H1 (cell line): ENCODE measurements around the gene MAN1C1. TPM values are rescaled to one million over a fixed set of nuclear protein-coding genes. Genes with fewer than 3 reads are reported as not detected.
A peak's percentile ranks its signal among the peaks of the same experiment; 100 is the strongest.

Source experiments
- CTCF ChIA-PET: fragments of 300-600 bp; sonication (Branson Sonifier 250); formaldehyde crosslinking; loops from one replicate; lab custom pipeline; 2021; ENCODE audit not compliant: partially characterized antibody; lab: Charles Lee
- POLR2A ChIA-PET: fragments of 300-600 bp; sonication (Branson Sonifier 250); formaldehyde crosslinking; loops from one replicate; lab custom pipeline; 2021; ENCODE audit warnings: inconsistent platforms; ENCODE audit not compliant: partially characterized antibody; lab: Charles Lee
- DNase-seq, 2 experiments: peaks; one replicate each; pipeline versions ENCODE4 v3.0.0 to v3.0.0-alpha.2; 2010 to 2022; ENCODE audit warnings: low spot score in 2 of 2, low read depth in 1 of 2, mixed read lengths in 1 of 2
- FAIRE-seq: peaks from 2 replicates; lab custom pipeline; 2011; peaks lifted over from hg19 to GRCh38; lab: Jason Lieb, UNC
- H2AFZ ChIP-seq: 2 replicates; pipeline ENCODE4 v1.8.1; 2012; ENCODE audit warnings: low read length, inconsistent platforms
- H2AK5ac ChIP-seq: 2 replicates; pipeline ENCODE4 v1.6.1; 2013; ENCODE audit warnings: low read depth, low read length
- H2BK120ac ChIP-seq: replicated peaks from 2 replicates; pipeline ENCODE3; 2013; ENCODE audit warnings: low read depth, low read length, inconsistent platforms
- H2BK12ac ChIP-seq: 2 replicates; pipeline ENCODE4 v1.6.1; 2013; ENCODE audit warnings: low read depth, low read length
- H2BK15ac ChIP-seq: 2 replicates; pipeline ENCODE4 v1.6.1; 2013; ENCODE audit warnings: low read length
- H2BK20ac ChIP-seq: 2 replicates; pipeline ENCODE4 v1.6.1; 2013; ENCODE audit warnings: low read length
- H2BK5ac ChIP-seq: 2 replicates; pipeline ENCODE4 v1.6.1; 2013; ENCODE audit warnings: low read depth, low read length
- H3K14ac ChIP-seq: 2 replicates; pipeline ENCODE4 v1.6.1; 2013; ENCODE audit warnings: inconsistent platforms; ENCODE audit not compliant: insufficient read length
- H3K18ac ChIP-seq: 2 replicates; pipeline ENCODE4 v1.6.1; 2013; ENCODE audit warnings: low read length; ENCODE audit errors: extremely low read depth
- H3K23ac ChIP-seq: 2 replicates; pipeline ENCODE4 v1.6.1; 2013; ENCODE audit warnings: inconsistent platforms; ENCODE audit not compliant: insufficient read length
- H3K23me2 ChIP-seq: 2 replicates; pipeline ENCODE4 v1.6.1; 2013; ENCODE audit warnings: low read depth, low read length
- H3K27ac ChIP-seq: 2 replicates; pipeline ENCODE4 v1.6.1; 2011; ENCODE audit warnings: low read depth, low read length, inconsistent platforms
- H3K27me3 ChIP-seq, 4 experiments: replicated peaks in 1 of 4; 1 replicate in 1 of 4; 2 replicates in 3 of 4; pipeline versions ENCODE4 v1.6.1 to v1.8.1; 2011 to 2013; ENCODE audit warnings: low read length in 3 of 4, mild to moderate bottlenecking in 3 of 4, inconsistent platforms in 2 of 4, mixed read lengths in 2 of 4, moderate library complexity in 1 of 4; ENCODE audit not compliant: control insufficient read depth in 3 of 4, insufficient read depth in 3 of 4; ENCODE audit errors: extremely low read depth in 1 of 4
- H3K36me3 ChIP-seq, 4 experiments: 2 replicates each; pipeline versions ENCODE4 v1.6.1 to v1.8.1; 2011 to 2013; ENCODE audit warnings: mild to moderate bottlenecking in 4 of 4, low read length in 3 of 4, moderate library complexity in 2 of 4, control low read depth in 1 of 4, inconsistent platforms in 1 of 4; ENCODE audit not compliant: insufficient read depth in 4 of 4, control insufficient read depth in 2 of 4
- H3K4ac ChIP-seq: replicated peaks from 2 replicates; pipeline ENCODE3; 2013; ENCODE audit warnings: low read length, low read depth, mixed read lengths, inconsistent platforms; ENCODE audit not compliant: insufficient read length
- H3K4me1 ChIP-seq, 4 experiments: replicated peaks in 1 of 4; 1 replicate in 1 of 4; 2 replicates in 3 of 4; pipeline versions ENCODE4 v1.6.1 to v1.8.1; 2011 to 2013; ENCODE audit warnings: low read length in 3 of 4, inconsistent platforms in 2 of 4, mixed read lengths in 1 of 4; ENCODE audit not compliant: insufficient read depth in 4 of 4, control insufficient read depth in 3 of 4
- H3K4me2 ChIP-seq, 2 experiments: 2 replicates each; pipeline versions ENCODE4 v1.6.1 to v1.8.1; 2011 to 2013; ENCODE audit warnings: low read depth in 2 of 2, low read length in 2 of 2, control low read depth in 1 of 2, inconsistent platforms in 1 of 2, mild to moderate bottlenecking in 1 of 2; ENCODE audit not compliant: insufficient read depth in 1 of 2
- H3K4me3 ChIP-seq, 4 experiments: fragments of 200-600, 300-600 bp in 1 of 4; sonication (generic), shearing (Covaris generic), sonication (Bioruptor Twin) in 1 of 4; 2 replicates each; pipeline versions ENCODE4 v1.5.1 to v1.8.1; 2011 to 2016; ENCODE audit warnings: low read length in 4 of 4, low read depth in 3 of 4, control low read depth in 2 of 4, inconsistent platforms in 2 of 4, mild to moderate bottlenecking in 2 of 4, mixed read lengths in 1 of 4, moderate library complexity in 1 of 4; ENCODE audit not compliant: insufficient read depth in 2 of 4; ENCODE audit errors: extremely low read depth in 1 of 4
- H3K56ac ChIP-seq: replicated peaks from 2 replicates; pipeline ENCODE3; 2013; ENCODE audit warnings: low read depth, mild to moderate bottlenecking, mixed read lengths, low read length, inconsistent platforms; ENCODE audit not compliant: insufficient read length
- H3K79me1 ChIP-seq: 2 replicates; pipeline ENCODE4 v1.6.1; 2013; ENCODE audit warnings: low read depth, low read length, control low read depth
- H3K79me2 ChIP-seq, 2 experiments: 2 replicates each; pipeline versions ENCODE4 v1.6.1 to v1.8.1; 2012 to 2013; ENCODE audit warnings: low read length in 2 of 2, mild to moderate bottlenecking in 2 of 2, inconsistent platforms in 1 of 2; ENCODE audit not compliant: insufficient read depth in 2 of 2, control insufficient read depth in 1 of 2
- H3K9ac ChIP-seq, 4 experiments: replicated peaks in 1 of 4; 1 replicate in 1 of 4; 2 replicates in 3 of 4; pipeline versions ENCODE4 v1.6.1 to v1.8.1; 2011 to 2013; ENCODE audit warnings: low read depth in 3 of 4, low read length in 3 of 4, control low read depth in 2 of 4, mild to moderate bottlenecking in 2 of 4, moderate library complexity in 2 of 4, inconsistent platforms in 1 of 4; ENCODE audit errors: extremely low read depth in 1 of 4
- H3K9me3 ChIP-seq, 2 experiments: 2 replicates each; pipeline versions ENCODE4 v1.6.1 to v1.8.1; 2012 to 2013; ENCODE audit warnings: mild to moderate bottlenecking in 2 of 2, moderate library complexity in 2 of 2, control low read depth in 1 of 2, inconsistent platforms in 1 of 2, low read depth in 1 of 2, low read length in 1 of 2, mixed read lengths in 1 of 2; ENCODE audit not compliant: insufficient read depth in 2 of 2
- H4K20me1 ChIP-seq, 2 experiments: replicated peaks in 1 of 2; 2 replicates each; pipeline versions ENCODE3 to v1.8.1; 2011 to 2013; ENCODE audit warnings: inconsistent platforms in 2 of 2, low read length in 2 of 2, mild to moderate bottlenecking in 1 of 2; ENCODE audit not compliant: insufficient read depth in 2 of 2, control insufficient read depth in 1 of 2
- H4K5ac ChIP-seq: 2 replicates; pipeline ENCODE4 v1.6.1; 2013; ENCODE audit warnings: low read length, low read depth, mixed read lengths, inconsistent platforms; ENCODE audit not compliant: insufficient read length
- H4K8ac ChIP-seq: 2 replicates; pipeline ENCODE4 v1.8.0; 2013; ENCODE audit warnings: mild to moderate bottlenecking, moderate library complexity, low read length, inconsistent platforms; ENCODE audit not compliant: insufficient read depth; ENCODE audit errors: extremely low read depth
- H4K91ac ChIP-seq: replicated peaks from 2 replicates; pipeline ENCODE3; 2013; ENCODE audit warnings: low read length, mixed read lengths, inconsistent platforms; ENCODE audit not compliant: insufficient read length
- CTBP2 ChIP-seq: IDR thresholded peaks from 2 replicates; pipeline ENCODE4 v1.7.0; 2011; ENCODE audit warnings: borderline replicate concordance, mild to moderate bottlenecking, moderate library complexity, mixed read lengths, low read length; ENCODE audit not compliant: insufficient read depth, insufficient read length
- EZH2 ChIP-seq: fragments of 200-600 bp; sonication (generic); IDR thresholded peaks from 2 replicates; pipeline ENCODE4 v1.7.1; 2012; ENCODE audit warnings: low read depth, mild to moderate bottlenecking, moderate library complexity, low read length, inconsistent platforms; ENCODE audit not compliant: severe bottlenecking
- RAD21 ChIP-seq, 2 experiments: IDR thresholded peaks in 1 of 2; conservative IDR thresholded peaks in 1 of 2; 2 replicates each; pipeline ENCODE4 v1.6.1; 2011; ENCODE audit warnings: low read depth in 2 of 2, low read length in 2 of 2, improper control_type of control experiment in 1 of 2, inconsistent platforms in 1 of 2, mild to moderate bottlenecking in 1 of 2, moderate library complexity in 1 of 2
- RFX5 ChIP-seq: IDR thresholded peaks from 2 replicates; pipeline ENCODE4 v1.6.1; 2011; ENCODE audit warnings: low read depth, low read length, improper control_type of control experiment, borderline replicate concordance
- SIN3A ChIP-seq, 2 experiments: IDR thresholded peaks in 1 of 2; conservative IDR thresholded peaks in 1 of 2; 2 replicates each; pipeline ENCODE4 v1.6.1; 2011 to 2012; ENCODE audit warnings: low read length in 2 of 2, improper control_type of control experiment in 1 of 2, low read depth in 1 of 2, mild to moderate bottlenecking in 1 of 2
- SP4 ChIP-seq: IDR thresholded peaks from 2 replicates; pipeline ENCODE4 v1.6.1; 2012; ENCODE audit warnings: low read length, inconsistent platforms
- WGBS, 2 experiments: shearing (Covaris generic) in 1 of 2; methylation state at CpG; one replicate each; pipeline versions ENCODE4 v1.1.6 to v1.1.7; 2013 to 2015; ENCODE audit warnings: low lambda C conversion rate in 2 of 2, mixed read lengths in 2 of 2, inconsistent platforms in 1 of 2, low coverage in 1 of 2, missing lambda C conversion rate in 1 of 2; ENCODE audit not compliant: insufficient replicate concordance in 2 of 2, insufficient coverage in 1 of 2, insufficient read length in 1 of 2; ENCODE audit errors: extremely low coverage in 1 of 2, missing lambda C conversion rate in 1 of 2; 5-methylcytosine and 5-hydroxymethylcytosine counted together
- polyA plus RNA-seq, 7 experiments: library from polyadenylated mRNA; depleted of rRNA in 3 of 7; stranded (reverse) in 5 of 7; unstranded in 2 of 7; fragments of >200 nt in 5 of 7; fragments of 200-250 nt in 2 of 7; gene quantifications; 1 replicate in 5 of 7; 2 replicates in 1 of 7; 4 replicates in 1 of 7; pipeline versions ENCODE4 v1.2.1 to v1.2.3, GENCODE V29; 2011 to 2013; ENCODE audit warnings: missing spikeins in 2 of 7, mixed read lengths in 2 of 7
- total RNA-seq: library from RNA; stranded (reverse); fragmentation: NEBNext Ultra II Directional; extraction: Animal tissue kit (Norgen Biotek cat#: 25700); gene quantifications from 2 replicates; pipeline ENCODE4 v1.2.1, GENCODE V29; 2021
- TF ChIP-seq, protein P1 (sequence below), 3 experiments: IDR thresholded peaks; 1 replicate in 2 of 3; 2 replicates in 1 of 3; pipeline versions ENCODE4 v1.5.1 to v1.6.1; 2011; ENCODE audit warnings: low read length in 3 of 3, mild to moderate bottlenecking in 3 of 3, inconsistent platforms in 2 of 3, low read depth in 1 of 3, moderate library complexity in 1 of 3; ENCODE audit not compliant: insufficient read depth in 1 of 3; ENCODE audit errors: control extremely low read depth in 1 of 3

Gene MAN1C1
- total and polyA plus RNA-seq, 2 of the 8 experiments (the other 6 are each of a cell fraction or from before 2014, with no cell fraction given), result 7.8 to 15.2 TPM

GRCh38 chr1:25725482-25725881 lies 108.9 kb downstream of the MAN1C1 start:
- peaks cover 9 to 25% (median 17%) of the 10 kb centered on the region in 4 experiments for H3K4me1 ChIP-seq

More at GRCh38 chr1:25725482-25725881, 108.9 kb downstream of the MAN1C1 start:
- peak overlapping the region; percentile 94; the same call in 1 of the 2 replicates for H2AK5ac ChIP-seq
- no peak overlapping the region for H3K9ac ChIP-seq
- peak overlapping the region; percentile 96 for H2BK20ac ChIP-seq
- H4K20me1 ChIP-seq, result no peaks in the 10 kb centered on the region
- peak overlapping the region; percentile 93; the same call in 1 of the 2 replicates for H2BK12ac ChIP-seq
- TF ChIP-seq EZH2 (no peak), SIN3A (conservative IDR thresholded peaks at IDR 0.05 in 1 of 2, IDR thresholded peaks at IDR 0.05 in 1 of 2; ENCODE audit: low read depth in 1 of 2, low read length in 2 of 2) (no peak), RFX5 (no peak), SP4 (no peak), RAD21 (IDR thresholded peaks at IDR 0.05 in 1 of 2, conservative IDR thresholded peaks at IDR 0.05 in 1 of 2; ENCODE audit: low read depth in 2 of 2, low read length in 2 of 2) (peak in 1 of 2 experiments; percentile 19; a peak in 1 of 4 replicates), CTBP2 (no peak)
- TF ChIP-seq, protein P1, sequence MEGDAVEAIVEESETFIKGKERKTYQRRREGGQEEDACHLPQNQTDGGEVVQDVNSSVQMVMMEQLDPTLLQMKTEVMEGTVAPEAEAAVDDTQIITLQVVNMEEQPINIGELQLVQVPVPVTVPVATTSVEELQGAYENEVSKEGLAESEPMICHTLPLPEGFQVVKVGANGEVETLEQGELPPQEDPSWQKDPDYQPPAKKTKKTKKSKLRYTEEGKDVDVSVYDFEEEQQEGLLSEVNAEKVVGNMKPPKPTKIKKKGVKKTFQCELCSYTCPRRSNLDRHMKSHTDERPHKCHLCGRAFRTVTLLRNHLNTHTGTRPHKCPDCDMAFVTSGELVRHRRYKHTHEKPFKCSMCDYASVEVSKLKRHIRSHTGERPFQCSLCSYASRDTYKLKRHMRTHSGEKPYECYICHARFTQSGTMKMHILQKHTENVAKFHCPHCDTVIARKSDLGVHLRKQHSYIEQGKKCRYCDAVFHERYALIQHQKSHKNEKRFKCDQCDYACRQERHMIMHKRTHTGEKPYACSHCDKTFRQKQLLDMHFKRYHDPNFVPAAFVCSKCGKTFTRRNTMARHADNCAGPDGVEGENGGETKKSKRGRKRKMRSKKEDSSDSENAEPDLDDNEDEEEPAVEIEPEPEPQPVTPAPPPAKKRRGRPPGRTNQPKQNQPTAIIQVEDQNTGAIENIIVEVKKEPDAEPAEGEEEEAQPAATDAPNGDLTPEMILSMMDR (IDR thresholded peaks at IDR 0.05; ENCODE audit: control extremely low read depth in 1 of 3, insufficient read depth in 1 of 3, low read depth in 1 of 3, low read length in 3 of 3), result peak in 1 of 3 experiments; percentile 37; a peak in 2 of 4 replicates
- no peak overlapping the region for H3K56ac ChIP-seq
- peak overlapping the region; percentile 24 for H3K4ac ChIP-seq
- H2AFZ ChIP-seq, result no peak overlapping the region
- no peaks in the 10 kb centered on the region for H3K9me3 ChIP-seq
- H2BK5ac ChIP-seq, result peak overlapping the region; percentile 58; the same call in 1 of the 2 replicates
- no peak overlapping the region for H3K23ac ChIP-seq
- DNase-seq, result no peak
- 84% methylated on average over 8 of the region's 8 CpGs; no CpG with 5 or more reads in 1 of the 2 experiments for WGBS, 2 experiments
- no peaks in the 10 kb centered on the region for H3K27me3 ChIP-seq
- 0 out of 4 replicates have a peak overlapping the region, but pooled peaks have one; percentile 6 to 17 for H3K4me2 ChIP-seq
- ChIA-PET POLR2A (interaction anchor here (0.5 to 2.7 kb wide), 6 partner anchors 9 to 143 kb away, joined by 3 to 13 read pairs (median 4); no protein-coding TSS in a partner anchor), CTCF (interaction anchor here (0.8 to 7.8 kb wide), 28 partner anchors 12 to 185 kb away, joined by 3 to 53 read pairs (median 6); partner anchors contain the start of gene SELENON)
- no peaks in the 10 kb centered on the region for H3K23me2 ChIP-seq
- no peak overlapping the region for H3K14ac ChIP-seq
- no peak overlapping the region for H4K8ac ChIP-seq
- no peaks in the 10 kb centered on the region for H3K36me3 ChIP-seq
- H3K79me2 ChIP-seq, result no peaks in the 10 kb centered on the region
- no peak overlapping the region for H4K5ac ChIP-seq
- no peak for FAIRE-seq
- no peak overlapping the region for H3K4me3 ChIP-seq
- H2BK120ac ChIP-seq, result no peak overlapping the region
- H3K27ac ChIP-seq, result no peak overlapping the region
- H3K18ac ChIP-seq, result peak overlapping the region; percentile 17; the same call in 1 of the 2 replicates
- H4K91ac ChIP-seq, result peak overlapping the region; percentile 45
- H3K79me1 ChIP-seq, result no peaks in the 10 kb centered on the region
- peak overlapping the region; percentile 25; the same call in 1 of the 2 replicates for H2BK15ac ChIP-seq
